ENCODE data around the gene TIMM8A.

Gene TIMM8A

GRCh38 chrX:101362116-101362515 lies 13.6 kb upstream of the TIMM8A start:
- no peaks in the 10 kb centered on the region for H3K9me2 ChIP-seq (ENCODE audit: low read depth, low read length)
- H3F3A ChIP-seq (ENCODE audit: insufficient read depth, low read length): no peaks in the 10 kb centered on the region
- H3K9me3 ChIP-seq (ENCODE audit: low read length): no peaks in the 10 kb centered on the region
- no peaks in the 10 kb centered on the region for H3K27me3 ChIP-seq (ENCODE audit: insufficient read depth, low read length)
- peaks cover 49% of the 10 kb centered on the region for H3K36me3 ChIP-seq (ENCODE audit: insufficient read depth, low read length)
- TF ChIP-seq EZH2 (IDR thresholded peaks at IDR 0.05; ENCODE audit: borderline replicate concordance, low read length): no peak
- TF ChIP-seq, protein P1, sequence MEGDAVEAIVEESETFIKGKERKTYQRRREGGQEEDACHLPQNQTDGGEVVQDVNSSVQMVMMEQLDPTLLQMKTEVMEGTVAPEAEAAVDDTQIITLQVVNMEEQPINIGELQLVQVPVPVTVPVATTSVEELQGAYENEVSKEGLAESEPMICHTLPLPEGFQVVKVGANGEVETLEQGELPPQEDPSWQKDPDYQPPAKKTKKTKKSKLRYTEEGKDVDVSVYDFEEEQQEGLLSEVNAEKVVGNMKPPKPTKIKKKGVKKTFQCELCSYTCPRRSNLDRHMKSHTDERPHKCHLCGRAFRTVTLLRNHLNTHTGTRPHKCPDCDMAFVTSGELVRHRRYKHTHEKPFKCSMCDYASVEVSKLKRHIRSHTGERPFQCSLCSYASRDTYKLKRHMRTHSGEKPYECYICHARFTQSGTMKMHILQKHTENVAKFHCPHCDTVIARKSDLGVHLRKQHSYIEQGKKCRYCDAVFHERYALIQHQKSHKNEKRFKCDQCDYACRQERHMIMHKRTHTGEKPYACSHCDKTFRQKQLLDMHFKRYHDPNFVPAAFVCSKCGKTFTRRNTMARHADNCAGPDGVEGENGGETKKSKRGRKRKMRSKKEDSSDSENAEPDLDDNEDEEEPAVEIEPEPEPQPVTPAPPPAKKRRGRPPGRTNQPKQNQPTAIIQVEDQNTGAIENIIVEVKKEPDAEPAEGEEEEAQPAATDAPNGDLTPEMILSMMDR (IDR thresholded peaks at IDR 0.05; ENCODE audit: low read length): no peak
- H3K4me3 ChIP-seq (ENCODE audit: low read depth, low read length, poor library complexity, severe bottlenecking): no peak overlapping the region
- no peak overlapping the region for H2AFZ ChIP-seq (ENCODE audit: low read length)
- no peak overlapping the region for H3K9ac ChIP-seq (ENCODE audit: low read length)
- H3K4me1 ChIP-seq (ENCODE audit: insufficient read depth, low read length, severe bottlenecking): no peaks in the 10 kb centered on the region
- H4K20me1 ChIP-seq (ENCODE audit: insufficient read depth, low read length): no peaks in the 10 kb centered on the region
- no peaks in the 10 kb centered on the region for H3K79me2 ChIP-seq (ENCODE audit: insufficient read depth, low read length)
- H3K27ac ChIP-seq (ENCODE audit: low read depth, low read length, poor library complexity, severe bottlenecking): no peak overlapping the region
- H3K4me2 ChIP-seq (ENCODE audit: low read length): no peak overlapping the region

DNA sequence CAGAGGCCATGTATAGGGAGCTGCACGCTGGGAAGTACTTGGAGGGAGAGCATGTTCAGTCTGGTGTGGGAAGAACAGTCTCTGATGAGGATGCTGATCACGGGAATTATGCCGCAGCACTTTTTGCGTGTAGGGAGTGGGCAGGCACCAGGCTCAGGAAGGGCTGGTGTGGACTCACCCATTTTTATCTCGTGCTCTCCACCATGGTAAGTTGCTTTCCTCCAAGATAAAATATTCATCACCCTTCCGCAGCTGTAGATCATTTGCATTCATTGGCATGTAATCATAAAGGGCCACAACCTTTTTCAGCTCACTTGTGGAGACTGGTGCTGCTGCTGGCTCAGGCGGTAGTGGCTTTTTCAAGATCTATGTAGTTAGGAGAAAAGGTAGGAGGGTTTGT lies 11.8 kb upstream of the TIMM8A start:
- Histone ChIP-seq H3K4me1 (ENCODE audit: insufficient read depth, low read length, severe bottlenecking) (no peaks in the 10 kb centered on the region), H3K9me2 (ENCODE audit: low read depth, low read length) (no peaks in the 10 kb centered on the region), H3F3A (ENCODE audit: insufficient read depth, low read length) (no peaks in the 10 kb centered on the region), H2AFZ (ENCODE audit: low read length) (no peak overlapping the region), H4K20me1 (ENCODE audit: insufficient read depth, low read length) (no peaks in the 10 kb centered on the region), H3K27ac (ENCODE audit: low read depth, low read length, poor library complexity, severe bottlenecking) (no peak overlapping the region), H3K27me3 (ENCODE audit: insufficient read depth, low read length) (no peaks in the 10 kb centered on the region), H3K36me3 (ENCODE audit: insufficient read depth, low read length) (peaks cover 64% of the 10 kb centered on the region), H3K4me3 (ENCODE audit: low read depth, low read length, poor library complexity, severe bottlenecking) (no peak overlapping the region), H3K9ac (ENCODE audit: low read length) (no peak overlapping the region), H3K4me2 (ENCODE audit: low read length) (no peak overlapping the region), H3K79me2 (ENCODE audit: insufficient read depth, low read length) (no peaks in the 10 kb centered on the region), H3K9me3 (ENCODE audit: low read length) (no peaks in the 10 kb centered on the region)
- TF ChIP-seq, protein P1 (IDR thresholded peaks at IDR 0.05; ENCODE audit: low read length): no peak
- TF ChIP-seq EZH2 (IDR thresholded peaks at IDR 0.05; ENCODE audit: borderline replicate concordance, low read length): no peak

DNA sequence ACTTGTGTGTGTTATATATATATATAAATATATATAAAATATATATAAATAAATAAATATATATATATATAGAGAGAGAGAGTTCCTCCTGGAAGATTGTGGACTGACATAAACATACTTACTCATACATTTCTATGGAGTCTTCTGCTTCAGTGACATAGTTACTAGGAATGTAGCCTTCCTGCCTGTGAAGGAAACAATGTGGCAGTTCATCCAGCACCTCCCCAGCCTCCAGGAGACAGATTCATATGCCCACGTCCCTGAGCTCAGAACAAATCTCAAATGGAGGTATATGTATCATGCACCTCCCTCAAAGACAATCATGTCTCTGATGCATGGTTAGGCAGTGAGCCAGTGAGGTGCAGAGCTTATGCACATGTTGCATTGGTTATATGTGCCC lies 11.4 kb upstream of the TIMM8A start:
- Histone ChIP-seq H2AFZ (ENCODE audit: low read length) (no peak overlapping the region), H3F3A (ENCODE audit: insufficient read depth, low read length) (no peaks in the 10 kb centered on the region), H3K27ac (ENCODE audit: low read depth, low read length, poor library complexity, severe bottlenecking) (no peak overlapping the region), H3K4me2 (ENCODE audit: low read length) (no peak overlapping the region), H3K36me3 (ENCODE audit: insufficient read depth, low read length) (peaks cover 64% of the 10 kb centered on the region), H3K4me1 (ENCODE audit: insufficient read depth, low read length, severe bottlenecking) (no peaks in the 10 kb centered on the region), H3K9me2 (ENCODE audit: low read depth, low read length) (no peaks in the 10 kb centered on the region), H3K9me3 (ENCODE audit: low read length) (no peaks in the 10 kb centered on the region), H4K20me1 (ENCODE audit: insufficient read depth, low read length) (no peaks in the 10 kb centered on the region), H3K4me3 (ENCODE audit: low read depth, low read length, poor library complexity, severe bottlenecking) (no peak overlapping the region), H3K79me2 (ENCODE audit: insufficient read depth, low read length) (no peaks in the 10 kb centered on the region), H3K27me3 (ENCODE audit: insufficient read depth, low read length) (no peaks in the 10 kb centered on the region), H3K9ac (ENCODE audit: low read length) (no peak overlapping the region)
- TF ChIP-seq, protein P1 (IDR thresholded peaks at IDR 0.05; ENCODE audit: low read length): no peak
- TF ChIP-seq EZH2 (IDR thresholded peaks at IDR 0.05; ENCODE audit: borderline replicate concordance, low read length): no peak
